ENCODE results near the gene DTNA. TPM values are rescaled to one million over a fixed set of nuclear protein-coding genes. Genes with fewer than 3 reads are reported as not detected.
"Not testable (repeated sequence)": the region's sequence is repeated elsewhere in the genome, so short reads cannot be mapped to it uniquely, and the experiment has no call there.

Gene DTNA
- polyA plus RNA-seq, 3 donors = 17.4 to 19.5 (median 19.2) TPM

DNA sequence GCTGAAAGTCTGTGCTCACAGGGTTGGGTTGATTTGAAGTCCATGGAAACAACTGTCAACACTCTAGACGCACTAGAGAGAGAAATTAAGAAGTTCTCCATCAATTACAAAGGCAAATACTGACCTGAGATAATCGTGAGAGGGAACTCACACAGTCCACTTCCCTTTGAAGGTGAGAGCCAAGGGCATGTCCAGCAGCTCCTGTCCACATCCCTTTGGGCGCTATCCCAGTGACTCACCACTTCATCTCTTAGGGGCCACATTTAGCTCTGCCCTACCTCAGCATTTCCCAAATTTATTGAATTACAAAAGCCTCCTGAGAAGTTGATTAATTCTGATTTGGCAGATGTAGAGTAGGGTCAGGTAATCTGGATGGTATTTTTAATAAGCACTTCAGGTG is 182.3 kb downstream of the DTNA start:
- DNase-seq = no peak

DNA sequence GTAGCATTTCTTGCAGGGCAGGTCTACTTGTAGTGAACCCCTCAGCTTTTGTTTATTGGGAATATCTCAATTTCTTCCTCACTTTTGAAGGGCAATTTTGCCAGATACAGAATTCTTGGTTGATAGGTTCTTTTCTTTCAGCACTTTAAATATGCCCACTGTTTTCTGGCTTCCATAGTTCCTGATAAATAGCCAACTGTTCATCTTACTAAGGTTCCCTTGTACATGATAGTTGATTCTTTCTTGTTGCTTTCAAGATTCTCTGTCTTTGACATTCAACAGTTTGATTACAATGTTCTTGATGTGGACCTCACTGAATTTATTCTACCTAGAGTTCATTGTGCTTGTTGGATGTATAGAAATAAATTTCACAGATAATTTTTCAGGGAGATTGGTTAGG is 183.1 kb downstream of the DTNA start:
- no peak for DNase-seq

DNA sequence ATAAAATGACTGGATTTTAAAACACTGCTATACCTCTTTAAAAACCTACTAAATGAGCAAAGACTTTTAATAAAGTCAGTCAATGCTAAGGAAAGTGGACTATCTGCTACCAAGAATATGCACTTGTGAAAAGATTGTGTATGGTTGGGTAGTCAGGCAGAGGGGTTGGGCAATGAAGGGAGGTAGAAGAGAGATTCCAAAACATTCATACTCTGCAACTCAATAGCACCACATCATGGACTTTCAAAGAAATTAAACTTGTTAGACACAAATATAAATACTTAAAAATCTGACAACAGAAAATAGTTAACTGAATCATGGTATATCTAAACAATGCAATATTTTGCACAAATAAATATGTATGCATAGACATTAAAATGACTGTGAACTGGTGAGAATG is 191.2 kb downstream of the DTNA start:
- DNase-seq = no peak

DNA sequence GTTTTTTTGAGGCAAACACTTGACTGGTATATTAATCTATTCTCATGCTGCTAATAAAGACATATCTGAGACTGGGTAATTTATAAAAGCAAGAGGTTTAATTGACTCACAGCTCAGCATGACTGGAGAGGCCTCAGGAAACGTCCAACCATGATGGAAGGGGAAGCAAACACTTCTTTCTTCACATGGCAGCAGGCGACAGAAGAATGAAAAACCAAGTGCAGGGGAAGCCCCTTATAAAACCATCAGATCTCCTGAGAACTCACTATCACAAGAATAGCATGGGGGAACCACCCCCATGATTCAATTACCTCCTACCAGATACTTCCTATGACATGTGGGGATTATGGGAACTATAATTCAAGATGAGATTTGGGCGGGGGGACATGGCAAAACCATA is 194.9 kb downstream of the DTNA start:
- DNase-seq = no peak

DNA sequence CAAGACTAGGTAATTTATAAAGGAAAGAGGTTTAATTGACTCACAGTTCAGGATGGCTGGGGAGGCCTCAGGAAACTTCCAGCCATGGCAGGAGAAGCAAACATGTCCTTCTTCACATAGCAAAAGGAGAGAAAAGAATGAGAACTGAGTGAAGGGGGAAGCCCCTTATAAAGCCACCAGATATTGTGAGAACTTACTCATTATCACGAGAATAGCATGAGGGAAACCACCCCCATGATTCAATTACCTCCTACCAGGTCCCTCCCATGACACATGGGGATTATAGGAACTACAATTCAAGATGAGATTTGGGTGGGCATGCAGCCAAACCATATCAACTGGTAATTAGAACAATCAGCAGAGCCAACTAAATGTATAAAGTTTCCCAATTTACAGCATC is 196.9 kb downstream of the DTNA start:
- DNase-seq = not testable (repeated sequence)

DNA sequence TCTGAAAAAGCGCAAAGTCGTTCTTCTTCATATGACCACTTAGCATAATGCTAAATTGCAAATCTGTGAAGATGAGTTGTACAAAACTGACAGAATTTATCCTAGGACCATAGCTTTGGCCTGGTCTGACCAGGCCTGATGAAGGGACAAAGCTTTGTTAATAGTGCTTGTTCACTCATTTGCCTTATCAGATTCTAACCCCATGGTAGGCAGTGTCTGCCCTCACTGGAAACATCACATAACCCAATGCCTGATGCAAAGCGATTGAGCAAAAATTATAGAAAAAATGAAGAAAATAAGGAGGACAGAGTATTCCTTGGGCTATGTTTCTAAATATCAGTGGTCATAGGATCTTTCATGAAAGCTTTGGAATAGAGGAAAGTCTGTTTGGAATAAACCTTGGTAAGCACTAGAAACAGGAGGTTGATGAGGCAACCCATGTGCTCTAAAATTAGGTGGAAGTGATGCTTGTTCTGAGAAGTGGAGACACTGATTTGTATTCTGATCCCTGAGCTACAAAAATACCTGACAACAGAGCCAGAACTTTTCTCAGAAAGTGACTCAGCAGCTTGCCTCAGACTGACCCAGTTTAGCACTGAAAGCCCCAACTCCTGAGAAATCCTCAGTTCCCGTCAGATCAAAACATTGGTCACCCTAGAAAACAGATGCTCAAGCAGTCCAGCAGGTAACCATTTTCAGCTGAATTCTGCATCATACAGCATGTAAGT is 199.7 kb downstream of the DTNA start:
- DNase-seq = no peak

DNA sequence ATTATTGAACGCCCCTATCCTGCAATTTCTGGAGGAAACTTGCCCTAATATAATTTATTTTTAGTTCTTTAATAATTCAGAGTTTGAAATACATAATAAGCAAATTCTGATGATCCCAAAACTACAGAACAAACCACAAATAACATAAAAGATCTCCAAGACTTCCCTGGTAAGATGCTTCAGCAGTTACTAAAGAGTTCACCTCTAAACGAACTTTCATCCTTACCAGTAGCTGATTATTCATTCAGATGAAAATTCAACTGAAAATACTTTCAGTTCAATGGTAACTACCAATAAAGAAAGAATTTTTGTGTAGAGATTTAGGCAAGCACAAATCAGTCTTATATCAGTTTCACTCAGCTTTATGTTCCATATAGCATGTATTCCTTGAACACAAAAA is 201.0 kb downstream of the DTNA start:
- no peak for DNase-seq

- DNase-seq = no peak
These were observed 201.7 kb downstream of the DTNA start for GRCh38 chr18:34911661-34912384.

GRCh38 chr18:34913837-34914661 is 204.0 kb downstream of the DTNA start:
- DNase-seq = no peak

- DNase-seq = no peak
These were observed 204.9 kb downstream of the DTNA start for GRCh38 chr18:34915046-34915445.

GRCh38 chr18:34916539-34916938 is 206.4 kb downstream of the DTNA start:
- DNase-seq = not testable (repeated sequence)

GRCh38 chr18:34918856-34919255 is 208.8 kb downstream of the DTNA start:
- DNase-seq = no peak

- DNase-seq = no peak
These were observed 211.1 kb downstream of the DTNA start for GRCh38 chr18:34921226-34921625.

DNA sequence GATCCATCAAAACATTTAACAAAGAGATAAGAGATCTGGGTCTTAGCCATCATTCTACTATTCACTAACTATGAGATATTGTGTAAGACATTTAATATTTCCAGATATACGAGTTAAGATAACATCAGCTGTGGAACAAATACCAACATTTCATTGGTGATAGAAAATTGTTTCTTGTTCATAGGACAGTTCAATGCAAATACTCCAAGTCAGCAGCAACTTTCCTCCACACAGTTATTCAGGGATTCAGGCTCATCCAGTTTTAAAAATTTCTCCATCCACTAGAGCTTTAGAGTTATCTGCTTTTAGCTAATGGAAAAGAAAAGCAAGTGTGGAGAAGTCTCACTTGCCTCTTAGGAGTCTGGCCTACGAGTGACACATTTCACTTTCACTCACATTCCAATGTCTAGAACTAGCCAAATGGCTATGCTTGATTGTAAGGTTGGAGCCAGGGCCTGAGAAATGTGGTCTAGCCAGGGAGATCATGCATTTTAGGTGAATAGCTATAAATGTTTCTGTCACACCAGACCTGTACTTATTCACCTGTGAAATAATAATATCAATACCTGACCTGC is 211.8 kb downstream of the DTNA start:
- no peak for DNase-seq

- DNase-seq = not testable (repeated sequence)
These were observed 212.5 kb downstream of the DTNA start for GRCh38 chr18:34922594-34922993.

- DNase-seq = no peak
These were observed 213.8 kb downstream of the DTNA start for GRCh38 chr18:34923911-34924310.

DNA sequence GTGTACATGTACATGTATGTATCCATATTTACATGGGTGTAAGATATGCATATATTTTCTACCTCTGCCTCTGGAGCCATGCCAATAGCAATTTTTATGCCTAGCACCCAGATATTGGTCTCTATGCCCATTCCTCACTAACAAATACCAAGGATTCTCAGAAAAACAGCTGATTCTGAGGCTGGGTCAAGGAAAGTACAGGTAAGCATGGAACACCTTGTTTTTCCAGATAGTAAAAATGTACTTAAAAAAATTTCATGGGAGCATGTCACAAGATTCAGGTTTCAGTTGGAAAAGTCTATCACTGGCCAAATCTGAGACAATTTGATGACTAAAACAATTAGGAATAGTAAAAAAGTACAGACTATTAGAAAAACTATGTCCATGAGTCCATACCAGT is 216.6 kb downstream of the DTNA start:
- no peak for DNase-seq

DNA sequence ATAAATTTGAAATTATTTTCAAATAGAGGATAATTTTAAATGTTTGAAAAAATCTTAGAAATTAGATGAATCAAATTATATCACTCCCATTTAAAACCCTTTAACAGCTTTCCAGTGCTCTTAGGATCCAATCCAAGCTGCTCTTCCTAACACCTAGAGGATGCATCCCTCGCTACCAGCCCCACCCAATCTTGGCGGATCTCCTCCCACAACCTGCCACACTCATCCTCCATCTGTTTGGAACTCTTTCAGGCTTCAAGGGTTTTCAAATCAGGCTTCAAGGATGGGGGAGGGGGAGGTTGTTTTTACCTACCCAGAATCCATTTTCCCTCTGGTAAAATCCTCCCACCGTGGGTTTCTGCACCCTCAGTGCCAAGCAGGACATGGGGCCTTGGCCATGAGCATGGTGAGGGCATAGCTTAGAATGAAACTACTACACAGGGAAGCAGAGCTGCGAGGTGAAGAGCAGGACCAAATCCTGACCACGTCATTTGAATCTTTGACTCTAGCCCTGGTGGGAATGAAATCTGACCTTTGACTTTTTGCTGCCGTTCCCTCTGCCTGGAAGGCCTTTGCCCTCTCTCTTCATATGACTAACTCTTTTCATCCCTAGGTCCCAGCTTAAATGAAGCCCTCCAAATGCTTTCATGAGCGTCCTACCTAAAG is 218.1 kb downstream of the DTNA start:
- DNase-seq = no peak

- no peak for DNase-seq
These were observed 218.7 kb downstream of the DTNA start for GRCh38 chr18:34928754-34929335.

DNA sequence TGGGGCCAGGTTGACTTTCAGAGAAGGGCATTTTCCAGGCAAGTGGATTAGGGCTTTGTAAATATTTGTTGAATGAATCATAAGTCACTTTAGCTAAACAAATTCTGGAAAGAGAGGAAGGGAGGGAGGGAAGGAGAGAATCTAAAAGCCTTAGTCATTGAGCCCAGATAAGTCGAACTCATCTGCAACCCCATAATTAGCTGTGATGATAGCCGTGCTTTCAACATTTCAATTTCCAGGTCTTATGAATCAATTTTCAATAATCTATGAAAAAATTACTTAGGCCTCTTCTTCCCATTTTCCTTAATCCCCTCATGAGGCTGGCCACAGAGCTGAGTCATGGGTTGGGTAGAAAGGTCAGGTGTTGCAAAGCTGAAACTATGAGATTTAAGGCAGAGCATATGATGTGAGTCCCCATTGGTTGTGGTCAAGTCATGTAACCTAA is 219.3 kb downstream of the DTNA start:
- DNase-seq = no peak

- no peak for DNase-seq
These were observed 222.3 kb downstream of the DTNA start for GRCh38 chr18:34932363-34932762.
